Measurements from ENCODE around the gene NEO1. TPM values are rescaled to one million over a fixed set of nuclear protein-coding genes. Genes with fewer than 3 reads are reported as not detected.
A peak's percentile ranks its signal among the peaks of the same experiment; 100 is the strongest.

NEO1 gene
- polyA plus RNA-seq, 4 donors, result 8.4 to 162 (median 21.7) TPM

DNA sequence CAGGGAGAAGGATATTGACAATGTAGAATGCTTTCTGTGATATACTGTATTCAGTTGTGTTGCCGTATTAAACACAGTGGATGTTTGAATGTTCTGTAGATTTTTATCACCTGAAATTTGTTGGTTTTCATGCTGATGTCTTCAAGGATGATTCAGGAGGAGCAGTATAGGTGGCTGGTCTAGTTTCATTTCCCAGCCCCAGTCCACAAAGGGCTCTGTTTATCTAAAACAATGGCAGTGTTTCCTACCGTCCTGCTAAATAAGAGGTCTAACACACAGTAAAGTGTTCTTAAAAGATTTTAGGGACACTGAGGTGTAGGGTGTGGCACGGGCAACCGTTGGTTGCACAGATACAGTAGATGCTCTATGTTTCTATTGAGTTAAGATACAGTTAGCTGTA lies 26.0 kb downstream of the NEO1 start:
- no peaks in the 10 kb centered on the region for H3K36me3 ChIP-seq (ENCODE audit: control insufficient read depth in 3 of 3, insufficient read depth in 2 of 3, low read depth in 1 of 3, low read length in 3 of 3)
- FAIRE-seq (no peak), DNase-seq (no peak)
- H3K9me3 ChIP-seq (ENCODE audit: control insufficient read depth in 2 of 2, insufficient read depth in 1 of 2, low read depth in 1 of 2, low read length in 1 of 2), result no peaks in the 10 kb centered on the region
- no peaks in the 10 kb centered on the region for H3K27me3 ChIP-seq (ENCODE audit: control insufficient read depth in 3 of 3, insufficient read depth in 3 of 3, low read length in 3 of 3)
- no peak overlapping the region for H3K4me3 ChIP-seq (ENCODE audit: low read depth in 1 of 3, low read length in 3 of 3)
- H3K27ac ChIP-seq (ENCODE audit: low read depth in 1 of 3, low read length in 2 of 3), result no peak overlapping the region
- 48 to 65% (median 59%) methylated on average over 4 of the region's 4 CpGs for WGBS, 3 donors
- peaks cover 2 to 9% (median 3%) of the 10 kb centered on the region in 3 donors for H3K4me1 ChIP-seq (ENCODE audit: control insufficient read depth in 3 of 3, insufficient read depth in 2 of 3, low read depth in 1 of 3, low read length in 2 of 3)

DNA sequence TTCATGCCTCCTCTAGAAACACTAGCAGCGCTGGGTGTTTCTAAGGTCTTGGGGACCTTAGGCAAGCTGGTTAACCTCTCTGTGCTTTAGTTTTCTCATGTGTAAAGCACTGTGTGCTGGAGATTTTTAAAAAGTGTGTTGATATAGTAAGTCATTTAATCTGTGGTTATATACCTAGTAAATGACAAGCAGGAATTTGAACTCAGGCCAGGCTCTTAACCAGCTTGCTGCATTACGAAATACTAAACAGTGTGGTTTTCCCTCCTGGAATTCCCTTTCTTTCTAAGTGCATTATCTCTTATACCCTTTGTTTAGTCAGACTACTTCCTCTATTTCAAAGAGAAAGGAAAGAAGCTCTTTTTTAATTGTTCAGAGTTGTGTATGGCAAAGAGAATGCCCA lies 26.5 kb downstream of the NEO1 start:
- H3K36me3 ChIP-seq (ENCODE audit: control insufficient read depth in 3 of 3, insufficient read depth in 2 of 3, low read depth in 1 of 3, low read length in 3 of 3), result no peaks in the 10 kb centered on the region
- no peaks in the 10 kb centered on the region for H3K9me3 ChIP-seq (ENCODE audit: control insufficient read depth in 2 of 2, insufficient read depth in 1 of 2, low read depth in 1 of 2, low read length in 1 of 2)
- no peak for FAIRE-seq
- H3K27me3 ChIP-seq (ENCODE audit: control insufficient read depth in 3 of 3, insufficient read depth in 3 of 3, low read length in 3 of 3), result no peaks in the 10 kb centered on the region
- DNase-seq, result peak; percentile 31 to 71
- peaks cover 2 to 10% (median 3%) of the 10 kb centered on the region in 3 donors for H3K4me1 ChIP-seq (ENCODE audit: control insufficient read depth in 3 of 3, insufficient read depth in 2 of 3, low read depth in 1 of 3, low read length in 2 of 3)
- H3K27ac ChIP-seq (ENCODE audit: low read depth in 1 of 3, low read length in 2 of 3), result no peak overlapping the region
- H3K4me3 ChIP-seq (ENCODE audit: low read depth in 1 of 3, low read length in 3 of 3), result no peak overlapping the region
- WGBS, 3 donors, result 44 to 50% (median 44%) methylated on average over 2 of the region's 2 CpGs

DNA sequence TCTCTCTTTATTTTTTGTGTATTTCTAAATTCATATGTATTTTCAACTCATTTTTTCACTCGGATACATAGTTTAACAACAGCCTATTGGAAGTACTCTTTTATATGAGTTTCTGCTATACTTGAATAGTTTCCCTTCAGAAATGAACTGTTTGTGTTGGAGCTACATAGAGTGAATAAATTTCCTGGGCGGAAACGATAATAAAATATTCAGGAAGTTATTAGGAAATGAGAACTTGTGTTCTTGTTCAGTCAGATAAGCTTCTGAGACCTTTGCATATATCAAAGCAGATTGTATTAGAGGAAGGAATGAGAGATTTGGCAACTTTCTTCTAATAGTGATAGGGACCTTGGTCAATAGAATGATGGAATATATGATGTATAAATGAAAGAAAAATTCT lies 27.3 kb downstream of the NEO1 start:
- Histone ChIP-seq H3K36me3 (ENCODE audit: control insufficient read depth in 3 of 3, insufficient read depth in 2 of 3, low read depth in 1 of 3, low read length in 3 of 3) (no peaks in the 10 kb centered on the region), H3K27ac (ENCODE audit: low read depth in 1 of 3, low read length in 2 of 3) (no peak overlapping the region), H3K27me3 (ENCODE audit: control insufficient read depth in 3 of 3, insufficient read depth in 3 of 3, low read length in 3 of 3) (no peaks in the 10 kb centered on the region), H3K9me3 (ENCODE audit: control insufficient read depth in 2 of 2, insufficient read depth in 1 of 2, low read depth in 1 of 2, low read length in 1 of 2) (no peaks in the 10 kb centered on the region), H3K4me3 (ENCODE audit: low read depth in 1 of 3, low read length in 3 of 3) (no peak overlapping the region), H3K4me1 (ENCODE audit: control insufficient read depth in 3 of 3, insufficient read depth in 2 of 3, low read depth in 1 of 3, low read length in 2 of 3) (peaks cover 2 to 10% (median 3%) of the 10 kb centered on the region in 3 donors)
- FAIRE-seq (no peak), DNase-seq (peak in 1 of 2 donors; percentile 27)
- WGBS, 3 donors, result 23 to 31% (median 28%) methylated on average over 3 of the region's 3 CpGs

DNA sequence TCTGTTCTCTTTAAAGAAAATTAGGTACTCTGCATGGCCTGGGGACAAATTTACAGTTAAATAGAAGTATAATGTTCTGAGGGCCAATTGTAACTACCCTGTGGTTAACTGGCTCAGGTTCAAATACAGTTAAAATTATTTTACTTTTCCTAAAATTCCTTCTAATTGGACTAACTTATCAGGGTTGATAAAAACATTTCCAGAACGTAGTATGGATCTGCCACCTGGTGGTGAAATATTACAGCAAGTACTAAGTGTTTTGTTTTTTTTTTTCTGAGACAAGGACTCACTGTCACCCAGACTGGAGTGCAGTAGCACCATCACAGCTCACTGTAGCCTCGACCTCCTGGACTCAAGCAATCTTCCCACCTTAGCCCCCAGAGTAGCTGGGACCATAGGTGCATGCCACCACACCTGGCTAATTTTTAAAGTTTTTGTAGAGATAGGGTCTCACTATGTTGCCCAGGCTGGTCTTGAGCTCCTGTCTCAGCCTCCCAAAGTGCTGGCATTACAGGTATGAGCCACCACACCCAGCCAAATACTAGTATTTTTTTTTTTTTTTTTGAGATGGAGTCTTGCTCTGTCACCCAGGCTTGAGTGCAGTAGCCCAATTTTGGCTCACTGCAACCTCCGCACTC lies 29.2 kb downstream of the NEO1 start:
- FAIRE-seq, result no peak
- no peak overlapping the region for H3K27ac ChIP-seq (ENCODE audit: low read depth in 1 of 3, low read length in 2 of 3)
- H3K27me3 ChIP-seq (ENCODE audit: control insufficient read depth in 3 of 3, insufficient read depth in 3 of 3, low read length in 3 of 3), result no peaks in the 10 kb centered on the region
- no peaks in the 10 kb centered on the region for H3K36me3 ChIP-seq (ENCODE audit: control insufficient read depth in 3 of 3, insufficient read depth in 2 of 3, low read depth in 1 of 3, low read length in 3 of 3)
- 34 to 36% (median 35%) methylated on average over 3 of the region's 3 CpGs for WGBS, 3 donors
- DNase-seq, result peak; percentile 65 to 68
- peaks cover 0 to 5% of the 10 kb centered on the region in 2 donors for H3K9me3 ChIP-seq (ENCODE audit: control insufficient read depth in 2 of 2, insufficient read depth in 1 of 2, low read depth in 1 of 2, low read length in 1 of 2)
- H3K4me1 ChIP-seq (ENCODE audit: control insufficient read depth in 3 of 3, insufficient read depth in 2 of 3, low read depth in 1 of 3, low read length in 2 of 3), result peaks cover 2 to 10% (median 3%) of the 10 kb centered on the region in 3 donors
- H3K4me3 ChIP-seq (ENCODE audit: low read depth in 1 of 3, low read length in 3 of 3), result no peak overlapping the region

DNA sequence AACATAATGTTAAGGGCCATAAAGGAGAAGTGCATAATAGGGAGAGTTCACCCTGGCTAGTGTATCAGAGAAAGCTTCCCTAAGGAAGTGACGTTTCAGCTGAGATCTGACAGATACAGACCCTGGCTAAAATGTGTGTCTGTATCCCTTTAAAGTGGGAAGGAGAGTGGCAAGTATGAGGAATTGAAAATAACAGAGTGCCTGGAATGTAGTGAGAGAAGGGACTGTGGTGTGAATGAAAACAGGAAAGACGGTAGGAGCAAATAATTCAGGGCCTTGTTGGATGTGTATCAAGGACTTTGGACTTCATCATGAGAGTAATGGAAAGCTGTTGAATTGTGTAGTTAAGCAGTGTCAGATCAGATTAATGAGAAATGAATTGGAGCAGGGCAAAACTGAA lies 30.5 kb downstream of the NEO1 start:
- Histone ChIP-seq H3K9me3 (ENCODE audit: control insufficient read depth in 2 of 2, insufficient read depth in 1 of 2, low read depth in 1 of 2, low read length in 1 of 2) (peaks cover 0 to 8% of the 10 kb centered on the region in 2 donors), H3K27me3 (ENCODE audit: control insufficient read depth in 3 of 3, insufficient read depth in 3 of 3, low read length in 3 of 3) (no peaks in the 10 kb centered on the region), H3K4me3 (ENCODE audit: low read depth in 1 of 3, low read length in 3 of 3) (no peak overlapping the region), H3K4me1 (ENCODE audit: control insufficient read depth in 3 of 3, insufficient read depth in 2 of 3, low read depth in 1 of 3, low read length in 2 of 3) (peaks cover 2 to 10% (median 2%) of the 10 kb centered on the region in 3 donors), H3K36me3 (ENCODE audit: control insufficient read depth in 3 of 3, insufficient read depth in 2 of 3, low read depth in 1 of 3, low read length in 3 of 3) (no peaks in the 10 kb centered on the region), H3K27ac (ENCODE audit: low read depth in 1 of 3, low read length in 2 of 3) (peak overlapping the region; percentile 43 to 60 (median 46))
- DNase-seq, result peak; percentile 65 to 88
- peak; percentile 70 for FAIRE-seq
- 2 to 12% (median 3%) methylated on average over 2 of the region's 2 CpGs for WGBS, 3 donors

DNA sequence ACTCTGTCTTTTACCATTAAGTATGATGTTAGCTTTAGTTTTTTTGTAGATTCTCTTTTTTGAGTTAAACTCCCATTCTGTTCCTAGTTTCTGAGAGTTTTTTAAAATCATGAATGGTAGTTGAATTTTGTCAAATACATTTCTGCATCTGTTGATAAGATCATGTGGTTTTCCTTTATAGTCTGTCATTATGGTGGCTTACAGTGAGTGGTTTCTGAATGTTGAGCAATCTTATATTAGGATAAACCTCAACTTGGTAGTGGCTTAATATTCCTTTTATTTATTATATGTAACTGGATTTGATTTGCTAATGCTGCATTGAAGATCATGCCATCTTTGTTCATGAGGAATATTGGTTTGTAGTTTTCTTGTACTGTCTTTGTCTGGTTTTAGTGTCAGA lies 34.8 kb downstream of the NEO1 start:
- no peak for DNase-seq
- FAIRE-seq, result no peak
- no peaks in the 10 kb centered on the region for H3K27me3 ChIP-seq (ENCODE audit: control insufficient read depth in 3 of 3, insufficient read depth in 3 of 3, low read length in 3 of 3)

DNA sequence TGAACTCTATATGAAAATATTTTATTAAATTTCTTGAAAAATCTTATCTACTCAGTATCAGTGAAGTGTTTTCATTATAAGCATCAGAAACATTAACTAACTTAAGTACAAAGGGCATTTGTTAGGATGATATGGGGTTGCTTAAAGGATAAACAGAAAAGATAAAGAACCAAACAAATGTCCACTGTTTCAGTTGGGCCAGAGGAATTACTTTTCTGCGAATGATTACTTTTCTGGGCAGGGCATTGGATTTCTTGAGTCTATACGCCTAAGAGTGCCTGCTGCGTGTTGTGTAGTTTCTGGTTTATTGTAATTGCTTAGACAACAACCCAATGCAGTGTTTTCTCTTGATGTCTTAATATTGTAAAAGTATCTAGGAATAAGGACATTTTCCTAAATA lies 52.8 kb downstream of the NEO1 start:
- Histone ChIP-seq H3K27ac (ENCODE audit: low read depth in 1 of 3, low read length in 2 of 3) (peak overlapping the region in 1 of 3 donors; percentile 57), H3K4me1 (ENCODE audit: control insufficient read depth in 3 of 3, insufficient read depth in 2 of 3, low read depth in 1 of 3, low read length in 2 of 3) (peaks cover 0 to 43% (median 0%) of the 10 kb centered on the region in 3 donors), H3K9me3 (ENCODE audit: control insufficient read depth in 2 of 2, insufficient read depth in 1 of 2, low read depth in 1 of 2, low read length in 1 of 2) (no peaks in the 10 kb centered on the region), H3K36me3 (ENCODE audit: control insufficient read depth in 3 of 3, insufficient read depth in 2 of 3, low read depth in 1 of 3, low read length in 3 of 3) (peaks cover 0 to 2% (median 0%) of the 10 kb centered on the region in 3 donors), H3K4me3 (ENCODE audit: low read depth in 1 of 3, low read length in 3 of 3) (no peak overlapping the region), H3K27me3 (ENCODE audit: control insufficient read depth in 3 of 3, insufficient read depth in 3 of 3, low read length in 3 of 3) (no peaks in the 10 kb centered on the region)
- WGBS, 3 donors, result 20 to 67% (median 48%) methylated on average over 3 of the region's 3 CpGs
- FAIRE-seq (no peak), DNase-seq (peak; percentile 40)

More for the DNA sequence above, 34.8 kb downstream of the NEO1 start:
- Histone ChIP-seq H3K4me3 (ENCODE audit: low read depth in 1 of 3, low read length in 3 of 3) (no peak overlapping the region), H3K9me3 (ENCODE audit: control insufficient read depth in 2 of 2, insufficient read depth in 1 of 2, low read depth in 1 of 2, low read length in 1 of 2) (peaks cover 0 to 8% of the 10 kb centered on the region in 2 donors), H3K4me1 (ENCODE audit: control insufficient read depth in 3 of 3, insufficient read depth in 2 of 3, low read depth in 1 of 3, low read length in 2 of 3) (peaks cover 0 to 7% (median 0%) of the 10 kb centered on the region in 3 donors), H3K36me3 (ENCODE audit: control insufficient read depth in 3 of 3, insufficient read depth in 2 of 3, low read depth in 1 of 3, low read length in 3 of 3) (no peaks in the 10 kb centered on the region), H3K27ac (ENCODE audit: low read depth in 1 of 3, low read length in 2 of 3) (no peak overlapping the region)

DNA sequence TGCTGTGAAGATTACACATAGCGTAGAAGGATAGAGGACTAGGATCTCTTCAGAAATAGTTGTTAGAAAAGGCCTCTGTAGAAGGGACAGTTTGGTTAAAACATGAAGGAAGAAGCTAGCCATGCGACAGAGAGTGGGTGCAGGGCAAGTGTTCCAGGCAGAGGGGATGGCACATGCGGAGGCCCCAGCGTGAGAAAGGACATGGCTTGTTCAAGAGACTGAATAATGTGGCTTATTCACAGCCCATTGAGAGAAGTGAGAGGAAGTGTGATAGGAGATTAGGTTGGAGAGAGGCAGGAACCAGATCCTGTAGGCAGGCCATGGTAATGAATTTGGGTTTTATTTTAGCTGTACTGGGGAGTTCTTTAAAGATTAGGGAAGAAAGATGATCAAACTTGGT lies 56.4 kb downstream of the NEO1 start:
- H3K27me3 ChIP-seq (ENCODE audit: control insufficient read depth in 3 of 3, insufficient read depth in 3 of 3, low read length in 3 of 3), result no peaks in the 10 kb centered on the region
- peaks cover 0 to 3% (median 0%) of the 10 kb centered on the region in 3 donors for H3K36me3 ChIP-seq (ENCODE audit: control insufficient read depth in 3 of 3, insufficient read depth in 2 of 3, low read depth in 1 of 3, low read length in 3 of 3)
- H3K4me1 ChIP-seq (ENCODE audit: control insufficient read depth in 3 of 3, insufficient read depth in 2 of 3, low read depth in 1 of 3, low read length in 2 of 3), result peaks cover 0 to 56% (median 0%) of the 10 kb centered on the region in 3 donors
- WGBS, 3 donors, result 70 to 84% (median 76%) methylated on average over 4 of the region's 4 CpGs
- H3K9me3 ChIP-seq (ENCODE audit: control insufficient read depth in 2 of 2, insufficient read depth in 1 of 2, low read depth in 1 of 2, low read length in 1 of 2), result no peaks in the 10 kb centered on the region
- DNase-seq (peak; percentile 3 to 35), FAIRE-seq (no peak)
- peak overlapping the region in 1 of 3 donors; percentile 85 for H3K27ac ChIP-seq (ENCODE audit: low read depth in 1 of 3, low read length in 2 of 3)
- no peak overlapping the region for H3K4me3 ChIP-seq (ENCODE audit: low read depth in 1 of 3, low read length in 3 of 3)

DNA sequence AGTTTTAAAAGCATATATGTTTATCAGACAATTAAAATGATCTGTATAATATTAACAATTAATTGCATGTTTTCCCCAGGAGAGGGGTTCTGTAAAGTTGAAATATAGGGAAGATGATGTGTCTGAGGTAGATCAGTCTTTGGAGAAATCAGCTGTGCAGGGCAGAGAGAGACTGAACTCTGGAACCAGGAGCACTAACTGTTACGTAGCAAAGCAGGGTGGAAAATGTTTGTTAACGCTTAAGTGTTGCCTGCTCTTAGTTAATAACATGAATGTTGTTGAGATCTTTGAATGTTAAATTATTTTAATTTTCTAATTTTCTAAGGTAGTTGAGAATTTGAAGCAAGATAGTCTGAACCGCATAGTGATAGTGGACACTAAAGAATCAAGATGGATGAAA lies 57.5 kb downstream of the NEO1 start:
- WGBS, 3 donors, result 16 to 71% (median 45%) methylated on average over 3 of the region's 3 CpGs
- Histone ChIP-seq H3K27me3 (ENCODE audit: control insufficient read depth in 3 of 3, insufficient read depth in 3 of 3, low read length in 3 of 3) (no peaks in the 10 kb centered on the region), H3K4me3 (ENCODE audit: low read depth in 1 of 3, low read length in 3 of 3) (peak overlapping the region in 1 of 3 donors; percentile 1), H3K9me3 (ENCODE audit: control insufficient read depth in 2 of 2, insufficient read depth in 1 of 2, low read depth in 1 of 2, low read length in 1 of 2) (no peaks in the 10 kb centered on the region), H3K27ac (ENCODE audit: low read depth in 1 of 3, low read length in 2 of 3) (peak overlapping the region in 2 of 3 donors; percentile 41 to 85), H3K36me3 (ENCODE audit: control insufficient read depth in 3 of 3, insufficient read depth in 2 of 3, low read depth in 1 of 3, low read length in 3 of 3) (peaks cover 0 to 3% (median 0%) of the 10 kb centered on the region in 3 donors), H3K4me1 (ENCODE audit: control insufficient read depth in 3 of 3, insufficient read depth in 2 of 3, low read depth in 1 of 3, low read length in 2 of 3) (peaks cover 0 to 53% (median 0%) of the 10 kb centered on the region in 3 donors)
- no peak for FAIRE-seq
- peak in 1 of 2 donors; percentile 82 for DNase-seq

Data from small intestine (tissue), 7 donors.